Activated CD8-positive, alpha-beta memory T cell treated with anti-CD3 and anti-CD28 coated beads, Interleukin-2, amount 50 U/mL, for 4 hours (primary cell): ENCODE results near the gene KBTBD4.
A peak's percentile ranks its signal among the peaks of the same experiment; 100 is the strongest.

Source experiments
- DNase-seq: peaks from one replicate; pipeline ENCODE4 v3.0.0-alpha.2; 2020

The KBTBD4 gene

DNA sequence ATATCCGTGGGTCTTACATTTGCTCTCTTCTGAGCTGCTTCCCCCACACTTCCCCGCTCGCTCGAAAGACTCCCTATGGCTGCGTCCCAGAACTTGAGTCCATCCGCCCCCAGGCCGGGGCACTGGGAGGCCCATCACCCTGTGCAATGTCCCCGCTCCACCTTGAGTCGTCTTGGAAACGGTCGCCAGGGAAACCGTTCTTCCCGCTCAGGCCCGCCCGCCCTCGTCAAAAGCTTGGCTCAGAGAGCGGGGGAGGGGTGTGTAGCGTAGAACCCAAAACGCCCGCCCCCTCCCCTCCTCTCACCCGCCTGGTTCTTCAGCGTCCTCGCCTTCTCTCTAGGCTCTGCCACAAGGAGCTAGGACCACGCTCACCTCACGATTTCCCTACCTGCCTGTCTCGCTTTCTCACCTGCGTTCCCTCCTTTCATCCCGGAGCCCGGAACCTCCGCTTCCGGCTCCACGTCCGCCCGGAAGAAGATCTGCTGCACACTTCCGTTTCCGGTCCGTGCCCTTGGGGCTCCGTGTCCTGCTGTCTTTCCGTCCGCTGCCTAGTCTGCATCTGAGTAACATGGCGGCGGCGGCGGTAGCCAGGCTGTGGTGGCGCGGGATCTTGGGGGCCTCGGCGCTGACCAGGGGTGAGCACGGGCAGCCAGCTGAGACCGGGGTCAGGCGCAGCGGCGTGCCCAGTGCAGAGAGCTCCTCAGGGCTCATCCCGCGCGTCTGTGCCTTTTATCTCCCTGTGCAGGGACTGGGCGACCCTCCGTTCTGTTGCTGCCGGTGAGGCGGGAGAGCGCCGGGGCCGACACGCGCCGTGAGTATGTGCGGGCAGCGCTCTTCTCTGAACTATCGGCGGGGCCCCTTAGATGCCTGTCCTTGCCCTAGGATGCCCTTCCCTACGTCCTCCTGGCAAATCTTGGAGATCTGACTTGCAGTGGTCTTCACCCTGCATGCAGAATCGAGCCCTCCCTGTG is at the start of gene KBTBD4, which contains the start of gene NDUFS3:
TSS of gene KBTBD4 (minus strand) at position 447 of the 971 bp plus-strand sequence. CDS start at position 428, 19 bp downstream.
TSS of gene NDUFS3 (plus strand) at position 551 of the 971 bp plus-strand sequence. CDS start at position 569, 18 bp downstream.
- DNase-seq = peak; percentile 85

DNA sequence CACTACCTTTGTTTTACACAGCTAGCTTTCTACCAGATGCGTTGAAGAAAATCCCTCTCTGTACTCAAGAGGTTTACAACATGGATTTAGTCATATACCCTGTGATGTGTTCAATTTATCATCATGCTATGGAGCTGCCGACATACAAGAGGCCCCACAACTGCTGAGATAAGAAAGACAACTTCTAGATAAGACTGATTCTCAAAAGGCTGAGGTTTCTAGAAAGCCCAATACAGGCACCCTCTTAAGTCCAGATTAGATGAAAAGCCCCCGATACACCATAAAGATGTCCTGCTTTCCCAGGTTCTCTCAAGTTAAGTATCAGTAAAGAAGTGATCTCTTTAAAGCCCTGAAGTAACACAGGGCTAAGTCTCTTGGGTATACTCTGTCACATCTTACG is 49.3 kb upstream of the KBTBD4 start:
- no peak for DNase-seq

DNA sequence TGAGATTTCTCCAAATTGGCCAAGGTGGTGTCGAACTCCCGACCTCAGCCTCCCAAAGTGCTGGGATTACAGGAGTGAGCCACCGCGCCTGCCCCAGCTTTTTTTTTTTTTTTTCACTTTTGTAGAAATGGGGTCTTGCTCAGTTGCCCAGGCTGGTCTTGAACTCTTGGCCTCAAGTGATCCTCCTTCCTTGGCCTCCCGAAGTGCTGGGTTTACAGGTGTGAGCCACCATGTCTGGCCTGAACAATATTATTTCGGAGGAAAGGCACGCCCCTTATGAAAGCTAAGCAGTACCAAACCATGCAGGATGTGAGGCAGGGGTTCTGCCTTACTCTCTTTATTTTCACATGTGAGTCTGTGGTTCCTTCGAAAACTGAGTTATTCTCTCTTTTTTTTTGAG is 47.5 kb upstream of the KBTBD4 start:
- no peak for DNase-seq

DNA sequence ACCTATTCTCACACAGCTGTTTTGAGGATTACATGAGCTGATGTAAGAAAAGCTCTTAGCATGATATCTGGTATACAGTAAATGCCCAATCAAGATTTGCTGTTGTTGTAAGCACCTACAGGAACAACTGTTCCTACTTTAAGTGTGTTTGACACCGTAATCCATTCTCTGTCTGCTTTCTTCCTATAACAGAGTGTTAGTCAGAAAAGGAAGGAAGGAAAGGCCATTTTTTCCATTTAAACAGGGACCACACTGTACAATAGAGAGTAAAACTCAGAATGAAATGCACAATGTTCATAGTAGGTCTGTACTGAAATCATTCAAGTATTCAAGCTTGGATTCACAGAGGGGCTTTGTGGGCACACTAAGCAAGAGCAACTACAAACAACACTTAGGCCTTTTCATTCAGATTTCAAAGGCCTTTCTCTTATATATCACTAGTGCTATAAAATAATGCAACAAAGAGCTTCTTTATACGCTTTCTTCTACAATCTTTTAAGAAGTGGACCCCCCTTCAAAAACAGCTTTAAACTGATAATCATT is 42.1 kb upstream of the KBTBD4 start:
- DNase-seq = no peak

DNA sequence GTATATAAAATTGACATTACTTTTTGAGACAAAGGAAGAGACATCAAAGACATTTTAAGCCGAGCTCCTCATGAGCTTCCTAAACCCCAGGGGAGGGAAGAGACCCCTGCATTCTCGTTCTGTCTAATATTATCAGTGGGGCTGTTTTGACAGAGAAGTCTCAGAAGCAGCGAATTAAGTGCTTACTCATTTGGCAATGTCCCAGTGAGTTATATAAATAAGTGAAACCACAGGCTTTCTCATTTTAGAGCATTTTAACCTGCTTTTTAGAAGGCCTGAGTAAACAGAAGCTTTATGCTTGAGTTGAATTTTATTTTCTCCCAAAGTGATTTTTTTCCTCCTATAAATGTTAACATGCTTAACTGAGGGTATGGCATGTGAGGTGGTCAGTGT is 38.6 kb upstream of the KBTBD4 start:
- no peak for DNase-seq

DNA sequence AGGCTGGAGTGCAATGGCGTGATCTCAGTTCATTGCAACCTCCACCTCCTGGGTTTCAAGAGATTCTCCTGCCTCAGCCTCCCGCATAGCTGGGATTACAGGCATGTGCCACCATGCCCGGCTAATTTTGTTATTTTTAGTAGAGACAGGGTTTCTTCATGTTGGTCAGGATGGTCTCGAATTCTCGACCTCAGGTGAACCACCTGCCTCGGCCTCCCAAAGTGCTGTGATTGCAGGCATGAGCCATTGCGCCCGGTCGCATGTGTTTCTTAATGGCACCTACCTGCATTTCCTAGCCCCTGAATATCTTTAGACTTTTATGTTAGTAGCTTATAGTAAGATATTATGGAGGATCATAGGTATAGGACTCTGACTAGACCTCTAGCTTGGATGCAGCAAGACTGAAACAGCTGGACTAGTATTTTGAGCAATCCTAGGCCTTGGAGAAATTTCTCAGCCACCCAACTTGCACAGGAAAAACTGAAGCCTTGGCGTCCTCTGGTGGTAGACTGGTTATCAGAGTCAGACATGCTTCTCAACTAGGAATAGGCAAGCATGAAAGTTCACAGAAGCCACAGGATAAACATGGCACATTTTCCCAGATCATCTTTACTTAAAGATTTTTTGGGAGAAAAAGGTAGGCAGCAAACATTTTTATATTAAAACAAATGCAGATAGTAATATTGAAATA is 38.1 kb upstream of the KBTBD4 start:
- DNase-seq = no peak

DNA sequence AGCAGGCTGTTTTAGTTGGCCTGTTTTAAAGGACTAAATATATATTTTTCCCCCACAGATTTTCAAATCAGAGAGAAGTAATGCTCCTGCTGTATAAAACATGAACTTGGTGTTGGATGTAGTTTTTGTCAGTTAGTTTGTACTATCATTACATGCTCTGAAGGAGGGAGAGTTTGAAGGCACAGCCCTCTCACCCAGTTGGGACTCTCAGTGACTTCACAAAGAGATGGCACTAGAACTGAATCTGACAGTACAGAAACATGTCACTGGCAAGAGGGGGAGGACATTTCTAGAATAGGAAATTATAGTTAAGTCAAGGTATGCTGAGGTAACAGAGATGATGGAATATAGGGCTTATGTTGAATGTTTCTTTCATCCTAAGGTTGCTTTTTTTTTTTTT is 36.5 kb upstream of the KBTBD4 start:
- DNase-seq = no peak

DNA sequence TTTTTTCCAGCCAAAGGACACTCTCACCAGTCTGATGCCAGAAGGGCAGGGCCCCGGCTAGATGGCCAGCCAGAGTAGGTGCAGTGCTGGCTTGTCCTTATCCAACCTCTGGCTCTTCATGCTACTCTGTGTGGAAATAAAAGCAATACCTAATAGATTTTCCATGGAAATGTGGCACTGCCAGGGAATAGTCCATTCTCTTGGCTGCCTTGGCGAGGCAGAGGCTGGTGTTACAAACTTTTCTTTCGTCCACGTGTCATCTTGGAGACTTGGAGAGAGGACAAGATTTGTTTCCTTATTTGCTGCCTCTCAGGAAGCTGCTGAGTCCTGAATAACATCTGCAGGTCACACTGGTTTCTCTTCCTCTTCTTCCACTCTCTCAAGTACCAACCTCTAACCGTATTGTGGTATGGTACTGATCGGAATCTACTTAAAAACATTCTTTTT is 32.6 kb upstream of the KBTBD4 start:
- no peak for DNase-seq

DNA sequence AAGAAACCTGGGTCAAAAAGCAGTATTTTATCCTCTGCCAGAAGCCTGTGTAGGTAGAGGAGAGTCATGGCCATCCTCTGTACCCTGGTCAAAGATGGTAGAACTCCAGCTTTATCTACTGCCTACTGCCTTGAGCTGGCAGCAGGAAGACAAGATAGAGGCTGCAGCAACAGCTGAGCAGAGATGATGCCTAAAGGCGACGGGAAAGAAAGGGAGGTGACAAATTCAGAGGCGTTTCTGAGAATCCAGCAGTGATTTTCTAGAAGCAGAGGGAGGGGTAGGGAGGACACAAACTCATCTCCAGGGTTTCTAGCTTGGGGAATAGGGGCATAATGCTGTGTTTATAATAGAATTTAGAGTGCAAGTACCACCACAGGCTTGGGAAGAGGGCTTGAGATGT is 30.9 kb upstream of the KBTBD4 start:
- no peak for DNase-seq

DNA sequence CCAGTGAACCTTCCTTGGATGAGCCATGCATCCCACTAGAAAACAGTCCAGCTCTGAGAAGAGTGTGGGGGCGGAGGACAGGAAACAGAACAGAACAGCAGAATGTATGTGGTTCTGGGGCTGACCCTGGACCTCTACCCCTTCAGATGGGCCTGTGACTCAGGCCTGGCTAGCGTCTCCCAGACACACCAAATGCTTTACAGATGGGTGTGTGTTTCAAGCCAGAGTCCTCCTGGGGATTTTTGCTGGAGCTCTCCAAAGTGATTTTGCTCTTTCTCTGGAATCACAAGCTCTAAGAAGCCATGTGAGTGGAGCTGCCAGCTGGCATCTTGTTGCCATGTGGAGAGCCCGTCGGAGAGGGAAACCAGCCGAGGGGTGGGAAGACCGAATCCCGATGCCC is 28.6 kb upstream of the KBTBD4 start:
- no peak for DNase-seq

DNA sequence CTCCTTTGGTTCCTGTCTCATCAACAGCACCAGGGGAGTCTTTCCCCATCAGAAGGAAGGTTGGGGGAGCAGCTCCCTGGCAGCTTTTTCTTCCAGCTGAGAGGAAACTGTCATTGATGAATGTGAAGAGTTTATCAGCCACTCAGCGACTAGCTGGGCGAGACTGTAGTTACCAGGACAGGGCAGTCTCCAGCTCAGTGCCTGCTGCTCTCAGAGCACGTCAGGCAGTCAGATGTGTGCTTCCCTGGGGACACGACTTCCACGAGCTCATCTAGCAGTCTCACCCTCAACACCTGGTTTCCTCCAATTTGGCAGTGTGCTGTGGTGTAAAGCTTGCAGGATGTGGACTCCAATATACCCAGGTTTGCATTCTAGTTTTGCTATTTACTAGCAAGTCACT is 28.0 kb upstream of the KBTBD4 start:
- no peak for DNase-seq

DNA sequence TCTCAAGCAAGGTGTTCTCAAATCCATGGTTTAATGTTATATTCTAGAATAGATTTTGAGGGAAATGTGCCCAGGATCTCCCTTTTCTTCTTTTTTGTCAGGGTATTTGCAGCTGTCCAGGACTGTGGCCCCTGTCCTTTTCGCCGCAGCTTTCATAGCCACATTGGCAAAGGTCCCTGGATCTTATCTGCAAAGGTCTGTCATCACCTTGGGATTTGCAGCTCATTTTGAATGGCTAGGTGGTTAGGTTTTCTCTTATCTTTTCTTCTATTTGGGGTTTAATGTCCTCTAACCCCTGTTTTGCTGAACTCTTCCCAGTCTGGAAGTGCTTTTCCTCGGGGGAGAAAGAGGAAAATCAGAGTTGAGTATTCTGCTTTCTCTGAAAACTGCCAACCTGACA is 27.2 kb upstream of the KBTBD4 start:
- DNase-seq = no peak

DNA sequence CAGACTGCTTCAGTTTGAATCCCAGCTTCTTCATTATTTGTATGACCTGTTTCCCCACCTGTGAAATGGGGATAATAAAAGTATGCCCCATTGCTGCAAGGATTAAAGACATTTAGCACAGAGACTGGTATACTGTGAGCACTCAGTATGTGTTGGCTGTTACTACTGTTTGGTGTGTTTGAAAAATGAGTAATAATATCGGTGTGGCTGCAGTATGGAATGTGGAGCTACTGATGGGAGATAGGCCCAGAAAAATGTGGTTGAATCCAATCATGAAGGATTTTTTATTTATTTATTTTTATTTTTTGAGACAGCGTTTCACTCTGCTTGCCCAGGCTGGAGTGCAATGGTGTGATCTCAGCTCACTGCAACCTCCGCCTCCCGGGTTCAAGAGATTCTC is 24.5 kb upstream of the KBTBD4 start:
- no peak for DNase-seq

DNA sequence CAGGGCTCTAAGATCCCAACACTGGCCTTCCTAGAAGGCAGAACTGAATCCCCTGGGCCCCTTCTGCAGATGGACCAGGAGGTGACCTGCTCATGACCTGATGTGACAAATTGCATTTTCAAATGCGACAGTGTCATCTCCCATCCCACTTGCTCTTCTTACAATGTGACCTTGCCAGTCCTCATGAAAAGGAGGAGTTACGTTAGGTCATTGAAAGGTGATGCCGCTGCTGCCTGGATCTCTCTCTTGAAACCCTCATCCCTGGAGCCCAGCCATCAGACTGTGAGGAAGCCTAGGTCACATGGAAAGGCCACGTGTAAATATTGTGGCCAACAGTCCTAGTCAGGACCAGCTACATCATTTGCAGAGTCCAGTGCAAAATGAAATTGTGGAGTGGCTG is 21.1 kb upstream of the KBTBD4 start:
- DNase-seq = no peak

DNA sequence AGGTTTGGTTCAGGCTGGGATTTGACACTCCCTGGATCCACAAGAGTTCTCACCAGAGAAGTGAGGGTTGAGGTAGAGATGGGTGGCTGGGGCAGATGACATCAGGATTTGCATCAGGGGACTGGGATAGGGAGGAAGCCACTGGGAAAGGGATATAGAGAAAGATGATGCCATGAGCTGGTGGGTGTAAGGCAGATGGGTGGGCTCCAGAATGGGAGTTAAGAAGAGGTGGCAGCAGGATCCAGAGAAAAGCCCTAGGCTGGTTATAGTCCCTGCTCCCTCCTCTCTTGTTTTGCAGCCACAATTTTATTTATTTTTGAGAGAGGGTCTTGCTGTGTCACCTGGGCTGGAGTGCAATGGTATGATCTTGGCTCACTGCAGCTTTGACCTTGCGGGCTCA is 17.2 kb upstream of the KBTBD4 start:
- no peak for DNase-seq

DNA sequence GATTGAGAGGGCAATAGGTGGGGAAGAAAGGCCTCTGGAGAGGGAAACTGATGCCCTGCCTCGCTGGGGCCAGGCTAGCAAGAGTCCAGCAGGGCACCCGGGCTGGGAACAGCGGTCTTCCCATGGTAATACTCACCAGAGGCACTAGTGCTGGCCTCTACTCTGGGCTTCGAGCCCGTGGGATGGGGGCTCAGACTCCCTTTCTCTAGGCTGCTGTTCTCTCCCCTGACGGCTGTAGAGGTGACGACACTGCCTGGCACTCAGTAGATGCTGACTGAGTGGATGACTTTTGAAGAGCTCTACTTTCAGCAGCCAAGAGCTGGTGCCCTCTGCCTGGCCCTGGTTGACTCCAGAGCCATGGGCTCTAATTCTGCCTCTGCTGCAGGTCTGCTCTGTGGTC is 16.3 kb upstream of the KBTBD4 start:
- no peak for DNase-seq

DNA sequence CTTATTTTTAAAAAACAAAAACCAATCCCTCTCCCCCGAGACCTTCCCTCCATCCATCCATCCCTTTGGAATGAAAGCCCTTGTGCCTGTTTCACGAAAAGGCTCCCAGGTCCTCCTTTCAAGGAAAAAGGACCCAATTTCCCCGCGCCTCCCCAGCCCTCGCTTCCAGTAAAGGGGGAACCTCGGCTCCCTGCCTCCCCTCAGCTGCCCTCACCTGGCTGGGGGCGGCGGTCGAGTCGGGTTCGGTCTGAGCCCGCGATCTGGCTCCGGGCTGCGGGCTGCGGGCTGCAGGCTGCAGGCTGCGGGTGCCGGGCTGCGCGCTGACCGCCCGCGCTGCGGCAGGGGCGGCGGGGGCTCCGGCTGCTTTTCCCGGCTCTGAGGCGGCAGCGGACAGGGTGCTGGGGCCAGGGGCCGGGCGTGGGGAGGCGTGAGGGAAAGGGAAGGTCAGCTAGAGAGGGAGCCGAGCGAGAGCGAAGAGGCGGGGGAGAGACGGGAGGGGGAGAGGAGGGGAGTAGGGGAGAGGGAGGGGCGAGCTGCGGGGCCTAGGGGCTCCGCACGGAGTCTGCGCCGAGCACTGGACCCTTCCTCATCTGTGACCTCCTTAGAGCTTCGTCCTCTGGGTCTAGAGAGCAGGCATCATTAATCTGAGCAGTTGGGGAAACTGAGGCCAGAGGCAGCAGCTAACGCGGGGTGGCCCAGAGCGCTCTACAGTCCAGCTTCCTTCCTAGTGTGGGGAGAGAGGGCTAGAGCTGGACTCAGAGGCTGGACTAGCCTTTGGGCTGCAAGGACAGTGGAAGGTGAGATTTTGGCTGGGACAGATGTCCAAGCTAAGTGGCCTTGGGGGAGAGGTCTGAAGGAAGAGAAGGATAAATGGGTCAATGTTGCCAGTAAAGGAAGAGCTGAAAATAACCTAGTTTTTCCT is 15.4 kb upstream of the KBTBD4 start, which contains the start of gene C1QTNF4:
TSS of gene C1QTNF4 (minus strand) at position 478 of the 922 bp plus-strand sequence. CDS start 3,601 bp downstream, outside the sequence.
- DNase-seq = no peak

DNA sequence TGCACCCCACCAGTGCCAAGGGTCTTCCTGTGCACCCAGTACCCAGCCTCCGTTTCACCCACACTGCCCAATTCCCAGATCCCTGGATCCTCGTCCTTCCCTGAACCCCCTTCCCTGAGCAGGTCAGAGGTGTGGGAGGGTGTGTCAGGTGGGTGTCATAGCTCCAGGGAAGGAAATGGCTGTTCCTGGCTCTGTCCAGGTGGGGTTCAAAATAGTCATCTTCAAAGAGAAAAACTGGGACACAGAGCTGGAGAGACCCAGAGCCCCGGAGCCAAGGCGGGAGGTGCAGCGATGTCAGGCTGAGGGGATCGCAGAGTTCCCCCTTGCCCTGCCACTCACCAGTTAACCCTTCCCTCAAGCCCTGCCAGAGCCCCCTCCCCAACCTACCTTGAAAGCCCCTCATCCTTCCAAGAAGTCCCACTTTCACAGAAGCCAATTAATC is 14.7 kb upstream of the KBTBD4 start:
- DNase-seq = no peak

DNA sequence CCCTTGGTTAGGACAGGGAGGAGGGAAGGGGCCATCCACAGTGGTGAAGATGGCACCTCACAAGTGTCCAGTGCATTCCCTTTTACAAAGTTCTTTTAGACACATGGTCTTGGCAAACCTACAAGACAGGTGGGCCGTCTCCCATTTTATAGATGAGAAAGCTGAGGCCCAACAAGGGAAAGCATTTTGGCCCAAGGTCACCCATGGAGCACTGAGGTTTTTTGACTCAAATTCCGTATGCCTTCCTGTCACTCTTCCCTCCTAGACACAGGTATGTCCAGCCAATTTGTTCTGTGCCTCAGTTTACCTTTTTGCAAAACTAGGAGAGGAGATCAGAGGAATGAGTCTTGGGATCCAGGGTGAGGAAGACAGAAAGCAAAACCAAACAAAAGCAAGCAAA is 14.2 kb upstream of the KBTBD4 start:
- no peak for DNase-seq

DNA sequence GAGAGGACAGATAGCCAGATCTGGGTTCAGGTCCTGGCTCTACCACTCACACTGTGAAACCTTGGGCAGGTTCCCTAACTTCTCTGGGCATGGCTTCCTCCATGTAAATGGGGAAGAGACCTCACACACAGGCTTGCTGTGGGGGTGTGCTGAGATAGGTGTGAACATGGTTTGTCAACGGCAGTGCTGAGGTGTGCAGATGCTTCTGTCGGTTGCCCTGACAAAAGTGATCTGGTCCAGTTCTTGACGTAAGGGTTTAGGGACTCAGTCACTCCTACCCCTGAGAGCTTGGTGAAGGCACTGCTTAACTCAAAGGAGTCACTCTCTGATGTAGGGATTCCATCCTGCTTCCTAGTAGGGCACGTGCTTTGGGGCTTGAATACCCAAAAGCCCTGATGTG is 13.5 kb upstream of the KBTBD4 start:
- DNase-seq = no peak

DNA sequence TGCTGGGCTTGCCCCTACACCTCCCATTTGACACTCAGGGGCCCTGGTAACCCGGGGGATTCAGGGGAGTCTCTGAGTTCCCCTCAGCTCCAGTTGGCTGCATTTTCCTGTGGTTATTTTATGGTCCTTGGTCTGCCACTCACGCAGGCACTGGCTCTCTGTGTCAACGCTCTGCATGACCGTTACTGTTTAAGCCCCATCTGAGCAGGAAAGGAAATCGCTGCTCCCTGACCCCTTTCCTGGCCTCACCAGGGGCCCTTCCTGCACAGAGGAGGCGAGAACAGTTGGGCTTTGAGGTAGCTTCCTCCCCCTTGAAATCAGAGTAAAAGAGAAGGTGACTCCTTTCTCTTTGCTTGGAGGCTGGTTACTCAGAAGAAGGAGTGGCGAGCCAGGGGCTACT is 13.0 kb upstream of the KBTBD4 start:
- no peak for DNase-seq
